Body of pancreas (tissue), 4 donors: ENCODE results near the gene NT5DC3. TPM values are rescaled to one million over a fixed set of nuclear protein-coding genes. Genes with fewer than 3 reads are reported as not detected.

Experiments used
- ATAC-seq: fragments of 150-250 bp; one replicate; pipeline ENCODE4 v1.9.1; 2016
- DNase-seq, 4 donors: peaks; one replicate each; pipeline ENCODE4 v3.0.0-alpha.2; 2019
- H3K27ac ChIP-seq, 4 donors: fragments of 200-600 bp; sonication (generic); 1 replicate in 3 of 4; 2 replicates in 1 of 4; pipeline versions ENCODE4 v1.5.1 to v1.6.1; 2016 to 2019; ENCODE audit warnings: mild to moderate bottlenecking in 1 of 4, mixed read lengths in 1 of 4, moderate library complexity in 1 of 4
- H3K27me3 ChIP-seq, 2 donors: fragments of 200-600 bp; sonication (generic); one replicate each; pipeline ENCODE4 v1.6.0; 2016; ENCODE audit warnings: mild to moderate bottlenecking in 1 of 2
- H3K36me3 ChIP-seq, 2 donors: fragments of 200-600 bp; sonication (generic); replicated peaks in 1 of 2; 2 replicates each; pipeline ENCODE4 v1.5.1; 2016; ENCODE audit warnings: low read depth in 2 of 2; ENCODE audit not compliant: insufficient read depth in 1 of 2
- H3K4me1 ChIP-seq: fragments of 200-600 bp; sonication (generic); one replicate; pipeline ENCODE4 v1.6.0; 2016
- H3K4me3 ChIP-seq, 2 donors: fragments of 200-600 bp; sonication (generic); 1 replicate in 1 of 2; 2 replicates in 1 of 2; pipeline ENCODE4 v1.5.1; 2016 to 2019
- H3K9me3 ChIP-seq, 3 donors: fragments of 200-600 bp; sonication (generic); 1 replicate in 2 of 3; 2 replicates in 1 of 3; pipeline ENCODE4 v1.5.1; 2016
- POLR2A ChIP-seq, 3 donors: fragments of 450-650 bp; IDR thresholded peaks; one replicate each; pipeline ENCODE4 v1.6.1; 2016; ENCODE audit warnings: antibody characterized with exemption in 3 of 3, mild to moderate bottlenecking in 2 of 3
- WGBS, 2 donors: methylation state at CpG; one replicate each; pipeline ENCODE4 v1.1.5; 2017; 5-methylcytosine and 5-hydroxymethylcytosine counted together
- intact Hi-C: fragments of 100-400 bp; cut with DNase I; formaldehyde crosslinking; loops from one replicate; pipeline ENCODE4 v1.15.1; 2023
- total RNA-seq, 2 donors: library from RNA; depleted of rRNA; stranded (reverse); fragments of >200 nt; gene quantifications; one replicate each; pipeline ENCODE4 v1.1.0, GENCODE V29; 2016
- TF ChIP-seq, protein P1 (sequence below), 7 experiments: fragments of 450-650 bp in 4 of 7; fragments of 200-600 bp in 3 of 7; sonication (generic) in 3 of 7; IDR thresholded peaks; one replicate each; pipeline ENCODE4 v1.5.1; 2016 to 2019; ENCODE audit warnings: antibody characterized with exemption in 7 of 7

Gene NT5DC3
- total RNA-seq, 2 donors from 2014 or later = 5.2 to 14.5 TPM

DNA sequence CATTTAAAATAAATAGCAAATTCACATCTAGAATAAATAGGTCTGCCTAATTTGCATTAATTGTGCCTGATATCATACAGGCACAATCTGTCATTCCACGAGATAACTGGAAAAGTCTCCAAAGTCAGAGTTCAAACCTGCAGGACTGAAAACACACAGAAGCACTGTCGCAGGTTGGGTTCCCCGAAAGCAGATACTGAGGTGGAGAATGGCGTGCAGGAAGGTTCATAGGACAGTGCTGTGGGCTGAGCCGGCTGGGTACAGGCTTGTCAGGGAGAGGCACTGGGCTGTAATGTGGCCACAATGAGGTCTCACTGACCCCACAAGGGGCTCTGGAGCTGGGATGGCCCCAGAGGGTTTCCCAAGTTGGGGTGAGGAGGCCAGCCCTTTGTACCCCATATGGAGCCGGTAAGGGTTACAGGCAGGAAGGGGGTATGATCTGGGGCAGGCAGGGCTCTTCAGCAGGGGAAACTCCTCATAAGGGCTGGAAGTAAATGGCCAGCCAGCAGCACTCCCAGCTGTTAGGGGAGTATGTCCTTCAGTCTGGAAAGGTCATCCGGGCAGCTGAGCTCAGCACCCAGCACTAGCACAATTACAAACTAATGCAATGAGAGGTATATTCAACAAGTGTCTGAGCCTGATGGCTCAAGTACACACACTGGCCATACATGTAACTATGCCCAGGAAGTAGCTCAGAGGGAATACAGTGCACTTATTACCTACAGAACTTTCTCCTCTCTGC, 68.5 kb downstream of the NT5DC3 start:
- H3K27ac ChIP-seq = no peak overlapping the region
- no peaks in the 10 kb centered on the region for H3K27me3 ChIP-seq
- peaks cover 17% of the 10 kb centered on the region for H3K4me1 ChIP-seq
- peaks cover 0 to 3% of the 10 kb centered on the region in 2 donors for H3K36me3 ChIP-seq
- no peak for DNase-seq
- intact Hi-C loops = no loop called here
- no peak overlapping the region for H3K4me3 ChIP-seq
- ATAC-seq = no peak
- no peaks in the 10 kb centered on the region for H3K9me3 ChIP-seq
- WGBS, 2 donors = 85 to 91% methylated on average over 4 to 7 of the region's 7 CpGs
- TF ChIP-seq, protein P1, sequence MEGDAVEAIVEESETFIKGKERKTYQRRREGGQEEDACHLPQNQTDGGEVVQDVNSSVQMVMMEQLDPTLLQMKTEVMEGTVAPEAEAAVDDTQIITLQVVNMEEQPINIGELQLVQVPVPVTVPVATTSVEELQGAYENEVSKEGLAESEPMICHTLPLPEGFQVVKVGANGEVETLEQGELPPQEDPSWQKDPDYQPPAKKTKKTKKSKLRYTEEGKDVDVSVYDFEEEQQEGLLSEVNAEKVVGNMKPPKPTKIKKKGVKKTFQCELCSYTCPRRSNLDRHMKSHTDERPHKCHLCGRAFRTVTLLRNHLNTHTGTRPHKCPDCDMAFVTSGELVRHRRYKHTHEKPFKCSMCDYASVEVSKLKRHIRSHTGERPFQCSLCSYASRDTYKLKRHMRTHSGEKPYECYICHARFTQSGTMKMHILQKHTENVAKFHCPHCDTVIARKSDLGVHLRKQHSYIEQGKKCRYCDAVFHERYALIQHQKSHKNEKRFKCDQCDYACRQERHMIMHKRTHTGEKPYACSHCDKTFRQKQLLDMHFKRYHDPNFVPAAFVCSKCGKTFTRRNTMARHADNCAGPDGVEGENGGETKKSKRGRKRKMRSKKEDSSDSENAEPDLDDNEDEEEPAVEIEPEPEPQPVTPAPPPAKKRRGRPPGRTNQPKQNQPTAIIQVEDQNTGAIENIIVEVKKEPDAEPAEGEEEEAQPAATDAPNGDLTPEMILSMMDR (IDR thresholded peaks at IDR 0.05) = no peak
- no peak for TF ChIP-seq POLR2A (IDR thresholded peaks at IDR 0.05)

DNA sequence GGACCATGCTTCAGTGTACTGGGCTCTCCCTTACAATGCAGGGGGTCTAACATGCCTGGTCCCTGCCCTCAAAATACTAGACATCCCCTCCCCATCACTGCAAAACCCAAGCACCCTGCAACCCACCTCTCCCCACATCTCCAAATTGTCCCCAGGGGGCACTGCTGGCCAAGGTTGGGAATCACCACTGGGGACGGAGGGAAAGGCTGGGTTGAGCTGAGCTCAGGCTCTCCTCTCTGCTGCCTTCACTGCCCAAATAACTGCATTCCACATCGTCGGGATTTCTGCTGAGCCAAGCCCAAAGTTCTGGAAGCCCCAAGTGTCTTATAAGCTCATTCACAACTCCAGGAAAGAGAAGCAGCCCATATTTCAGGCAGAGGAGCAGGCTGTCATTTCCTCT, 69.6 kb downstream of the NT5DC3 start:
- DNase-seq (peak; percentile 26 to 42 (median 34)), ATAC-seq (peak; percentile 66)
- WGBS, 2 donors = 30 to 56% methylated on average over 2 to 3 of the region's 3 CpGs
- Histone ChIP-seq H3K36me3 (no peaks in the 10 kb centered on the region), H3K27ac (no peak overlapping the region), H3K4me3 (no peak overlapping the region), H3K9me3 (no peaks in the 10 kb centered on the region), H3K4me1 (peaks cover 17% of the 10 kb centered on the region), H3K27me3 (no peaks in the 10 kb centered on the region)
- intact Hi-C loops = no loop called here
- no peak for TF ChIP-seq POLR2A (IDR thresholded peaks at IDR 0.05)
- TF ChIP-seq, protein P1 (IDR thresholded peaks at IDR 0.05) = peak; percentile 24 to 62 (median 51)

DNA sequence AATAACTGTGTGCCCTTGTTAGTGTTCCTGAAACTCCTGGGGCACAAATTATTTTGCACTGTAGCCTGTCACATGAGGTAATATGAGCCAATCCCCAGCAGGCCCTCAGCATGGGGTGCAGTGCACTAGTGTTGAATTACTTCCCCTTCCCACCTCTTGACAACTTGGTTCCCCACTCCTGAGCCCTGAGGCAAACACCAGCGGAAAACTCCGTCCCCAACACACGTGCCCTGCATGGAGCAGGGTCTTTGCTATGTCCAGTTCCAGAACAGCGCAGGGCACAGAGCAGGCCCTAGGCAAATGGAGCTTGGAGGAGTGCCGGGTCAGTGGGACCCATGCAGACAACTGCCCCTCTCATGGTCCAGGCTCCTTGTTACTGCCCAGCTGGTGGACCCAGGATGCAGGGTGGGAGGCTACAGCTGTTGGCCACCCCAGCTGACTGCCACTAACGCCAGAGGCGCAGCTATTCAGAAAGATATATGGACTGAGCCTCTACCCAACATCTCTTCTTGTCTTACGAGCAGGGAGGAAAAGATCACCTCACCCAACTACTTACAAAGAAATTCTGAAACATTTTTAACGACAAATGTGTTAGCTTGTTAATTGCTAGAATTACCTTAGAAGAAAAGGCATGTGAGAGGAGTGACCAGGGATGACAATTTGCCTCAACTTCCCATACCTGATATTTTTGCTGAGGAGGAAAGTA, 71.6 kb downstream of the NT5DC3 start:
- Histone ChIP-seq H3K27me3 (no peaks in the 10 kb centered on the region), H3K4me3 (no peak overlapping the region), H3K9me3 (no peaks in the 10 kb centered on the region), H3K36me3 (no peaks in the 10 kb centered on the region), H3K4me1 (peaks cover 5% of the 10 kb centered on the region), H3K27ac (no peak overlapping the region)
- ATAC-seq (no peak), DNase-seq (no peak)
- intact Hi-C loops = no loop called here
- WGBS, 2 donors = 91 to 97% methylated on average over 5 to 9 of the region's 9 CpGs
- no peak for TF ChIP-seq POLR2A (IDR thresholded peaks at IDR 0.05)
- TF ChIP-seq, protein P1 (IDR thresholded peaks at IDR 0.05) = no peak

DNA sequence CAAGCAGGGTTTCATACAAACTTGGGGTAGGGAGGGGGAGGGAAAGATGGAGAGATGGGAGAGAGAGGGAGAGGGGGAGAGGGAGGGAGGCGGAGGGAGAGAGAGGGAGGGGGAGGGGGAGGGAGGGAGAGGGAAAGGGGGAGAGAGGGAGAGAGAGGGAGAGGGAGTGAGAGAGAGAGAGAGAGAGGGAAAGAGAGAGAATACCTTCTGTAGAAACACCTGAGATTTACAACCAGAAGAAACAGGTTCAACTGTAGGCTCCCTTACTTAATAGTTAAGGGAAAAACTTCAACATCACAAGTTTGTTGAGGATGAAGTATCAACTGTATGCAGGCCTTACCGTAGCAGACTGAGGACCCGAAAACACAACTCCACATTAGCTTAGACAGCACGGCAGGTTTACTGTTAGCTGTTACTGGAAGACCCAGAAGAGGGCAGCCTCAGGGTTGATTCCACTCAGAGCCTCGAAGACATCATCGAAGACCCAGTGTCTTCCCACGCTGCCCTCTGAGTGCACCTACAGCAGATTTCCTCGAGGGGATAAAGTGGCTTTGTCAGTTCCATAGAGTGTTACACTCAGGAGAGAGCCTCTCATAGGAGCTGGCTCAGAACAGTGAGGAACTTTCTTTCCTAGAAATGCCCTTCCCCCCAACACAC, 72.4 kb downstream of the NT5DC3 start:
- intact Hi-C loops = no loop called here
- DNase-seq (no peak), ATAC-seq (no peak)
- Histone ChIP-seq H3K4me1 (peaks cover 5% of the 10 kb centered on the region), H3K27ac (no peak overlapping the region), H3K27me3 (no peaks in the 10 kb centered on the region), H3K4me3 (no peak overlapping the region), H3K9me3 (no peaks in the 10 kb centered on the region), H3K36me3 (no peaks in the 10 kb centered on the region)
- WGBS, 2 donors = 87 to 90% methylated on average over 7 of the region's 8 CpGs
- no peak for TF ChIP-seq POLR2A (IDR thresholded peaks at IDR 0.05)
- TF ChIP-seq, protein P1 (IDR thresholded peaks at IDR 0.05) = no peak
